Measurements from ENCODE around the gene OR2A25.

The OR2A25 gene

GRCh38 chr7:144110272-144110671 is 40.7 kb downstream of the OR2A25 start:
- no peaks in the 10 kb centered on the region for H3K27me3 ChIP-seq (ENCODE audit: insufficient read depth, low read length)
- H3K27ac ChIP-seq (ENCODE audit: low read depth, low read length) = no peak overlapping the region
- H3K36me3 ChIP-seq (ENCODE audit: insufficient read depth, low read length) = no peaks in the 10 kb centered on the region
- H2AFZ ChIP-seq (ENCODE audit: low read length, unreplicated experiment) = no peak overlapping the region
- H3K79me2 ChIP-seq (ENCODE audit: control insufficient read depth, insufficient read depth, low read length, unreplicated experiment) = no peaks in the 10 kb centered on the region
- H3K4me3 ChIP-seq (ENCODE audit: low read depth, low read length) = no peak overlapping the region
- H3K4me1 ChIP-seq (ENCODE audit: control insufficient read depth, insufficient read depth, low read length, unreplicated experiment) = no peaks in the 10 kb centered on the region

GRCh38 chr7:144113651-144114050 is 44.0 kb downstream of the OR2A25 start:
- H3K4me1 ChIP-seq (ENCODE audit: control insufficient read depth, insufficient read depth, low read length, unreplicated experiment) = no peaks in the 10 kb centered on the region
- no peaks in the 10 kb centered on the region for H3K36me3 ChIP-seq (ENCODE audit: insufficient read depth, low read length)
- no peak overlapping the region for H2AFZ ChIP-seq (ENCODE audit: low read length, unreplicated experiment)
- no peaks in the 10 kb centered on the region for H3K79me2 ChIP-seq (ENCODE audit: control insufficient read depth, insufficient read depth, low read length, unreplicated experiment)
- no peak overlapping the region for H3K4me3 ChIP-seq (ENCODE audit: low read depth, low read length)
- no peaks in the 10 kb centered on the region for H3K27me3 ChIP-seq (ENCODE audit: insufficient read depth, low read length)
- H3K27ac ChIP-seq (ENCODE audit: low read depth, low read length) = no peak overlapping the region

- Histone ChIP-seq H3K4me1 (ENCODE audit: control insufficient read depth, insufficient read depth, low read length, unreplicated experiment) (no peaks in the 10 kb centered on the region), H3K79me2 (ENCODE audit: control insufficient read depth, insufficient read depth, low read length, unreplicated experiment) (no peaks in the 10 kb centered on the region), H3K36me3 (ENCODE audit: insufficient read depth, low read length) (no peaks in the 10 kb centered on the region), H3K4me3 (ENCODE audit: low read depth, low read length) (no peak overlapping the region), H2AFZ (ENCODE audit: low read length, unreplicated experiment) (no peak overlapping the region), H3K27me3 (ENCODE audit: insufficient read depth, low read length) (no peaks in the 10 kb centered on the region), H3K27ac (ENCODE audit: low read depth, low read length) (no peak overlapping the region)
Observed at GRCh38 chr7:144118341-144118740, 48.7 kb downstream of the OR2A25 start.

- no peak within 1 kb of the TSS for H3K27ac ChIP-seq (ENCODE audit: low read depth, low read length)
- no peaks in the 10 kb centered on the region for H3K27me3 ChIP-seq (ENCODE audit: insufficient read depth, low read length)
- H3K4me3 ChIP-seq (ENCODE audit: low read depth, low read length) = no peak within 1 kb of the TSS
- no peaks in the 10 kb centered on the region for H3K79me2 ChIP-seq (ENCODE audit: control insufficient read depth, insufficient read depth, low read length, unreplicated experiment)
- H3K4me1 ChIP-seq (ENCODE audit: control insufficient read depth, insufficient read depth, low read length, unreplicated experiment) = no peaks in the 10 kb centered on the region
- no peak within 1 kb of the TSS for H2AFZ ChIP-seq (ENCODE audit: low read length, unreplicated experiment)
- no peaks in the 10 kb centered on the region for H3K36me3 ChIP-seq (ENCODE audit: insufficient read depth, low read length)
Observed at GRCh38 chr7:144122876-144123275, 53.3 kb downstream of the OR2A25 start, which contains the start of gene OR2A14. OR2A14 (plus strand) TSS chr7:144123176; CDS start chr7:144129113, 5,937 bp downstream.

Measured in ACC112 (cell line).